ENCODE data around the gene DPYSL3. TPM values are rescaled to one million over a fixed set of nuclear protein-coding genes. Genes with fewer than 3 reads are reported as not detected.

Gene DPYSL3
- total RNA-seq, 4 donors from 2014 or later, result 31.3 to 46.0 (median 35.1) TPM

DNA sequence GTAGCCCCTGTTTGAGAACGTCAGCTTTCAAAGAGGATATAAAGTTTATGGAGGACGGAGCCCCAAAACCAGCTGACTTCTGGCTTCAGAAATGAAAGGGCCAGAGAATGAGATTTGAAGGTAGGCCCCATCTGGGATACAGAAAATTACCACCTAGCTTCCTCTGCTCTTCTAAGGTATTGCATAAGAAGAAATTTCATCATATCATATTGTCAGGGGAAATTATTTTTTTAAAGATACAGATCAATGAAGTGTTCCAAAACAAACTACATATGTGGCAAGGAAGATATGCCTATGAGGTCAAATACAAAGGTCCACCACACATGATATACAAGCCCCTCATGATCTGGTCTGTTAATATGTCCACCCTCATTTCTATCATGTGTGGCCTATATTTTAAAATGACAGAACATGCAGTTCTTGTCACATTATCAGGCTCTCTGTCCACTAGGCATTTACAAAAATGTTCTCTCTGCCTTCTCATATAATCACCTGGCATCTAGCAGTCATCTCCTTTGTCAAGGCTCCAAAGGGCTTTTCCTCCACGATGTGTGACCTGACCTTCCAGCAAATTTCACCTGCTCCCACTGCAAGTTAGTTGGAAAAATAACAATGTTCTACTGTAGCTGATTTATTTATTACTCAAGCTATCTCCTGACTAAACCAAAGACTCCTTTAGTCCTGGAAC lies 83.1 kb downstream of the DPYSL3 start:
- TF ChIP-seq, protein P1, sequence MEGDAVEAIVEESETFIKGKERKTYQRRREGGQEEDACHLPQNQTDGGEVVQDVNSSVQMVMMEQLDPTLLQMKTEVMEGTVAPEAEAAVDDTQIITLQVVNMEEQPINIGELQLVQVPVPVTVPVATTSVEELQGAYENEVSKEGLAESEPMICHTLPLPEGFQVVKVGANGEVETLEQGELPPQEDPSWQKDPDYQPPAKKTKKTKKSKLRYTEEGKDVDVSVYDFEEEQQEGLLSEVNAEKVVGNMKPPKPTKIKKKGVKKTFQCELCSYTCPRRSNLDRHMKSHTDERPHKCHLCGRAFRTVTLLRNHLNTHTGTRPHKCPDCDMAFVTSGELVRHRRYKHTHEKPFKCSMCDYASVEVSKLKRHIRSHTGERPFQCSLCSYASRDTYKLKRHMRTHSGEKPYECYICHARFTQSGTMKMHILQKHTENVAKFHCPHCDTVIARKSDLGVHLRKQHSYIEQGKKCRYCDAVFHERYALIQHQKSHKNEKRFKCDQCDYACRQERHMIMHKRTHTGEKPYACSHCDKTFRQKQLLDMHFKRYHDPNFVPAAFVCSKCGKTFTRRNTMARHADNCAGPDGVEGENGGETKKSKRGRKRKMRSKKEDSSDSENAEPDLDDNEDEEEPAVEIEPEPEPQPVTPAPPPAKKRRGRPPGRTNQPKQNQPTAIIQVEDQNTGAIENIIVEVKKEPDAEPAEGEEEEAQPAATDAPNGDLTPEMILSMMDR (IDR thresholded peaks at IDR 0.05; ENCODE audit: low read depth), result no peak

DNA sequence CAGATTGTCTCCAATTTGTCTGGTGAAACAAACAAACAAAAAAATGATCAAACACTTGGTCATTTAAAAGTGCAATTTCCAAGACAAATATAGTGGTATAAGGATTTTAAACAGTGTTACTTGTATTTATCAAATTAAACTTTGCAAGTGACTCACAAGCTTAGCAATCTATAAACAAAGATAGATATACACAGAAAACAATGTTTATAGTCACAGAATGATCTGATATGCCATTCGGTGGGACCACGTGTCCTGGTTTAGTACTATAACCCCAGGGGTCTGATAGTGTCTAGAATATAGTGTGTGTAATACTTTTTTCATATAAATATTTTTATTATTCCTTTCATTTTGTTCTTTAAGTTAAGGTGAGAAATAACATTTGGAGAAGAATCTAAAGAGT lies 91.3 kb downstream of the DPYSL3 start:
- TF ChIP-seq, protein P1 (IDR thresholded peaks at IDR 0.05; ENCODE audit: low read depth), result no peak

DNA sequence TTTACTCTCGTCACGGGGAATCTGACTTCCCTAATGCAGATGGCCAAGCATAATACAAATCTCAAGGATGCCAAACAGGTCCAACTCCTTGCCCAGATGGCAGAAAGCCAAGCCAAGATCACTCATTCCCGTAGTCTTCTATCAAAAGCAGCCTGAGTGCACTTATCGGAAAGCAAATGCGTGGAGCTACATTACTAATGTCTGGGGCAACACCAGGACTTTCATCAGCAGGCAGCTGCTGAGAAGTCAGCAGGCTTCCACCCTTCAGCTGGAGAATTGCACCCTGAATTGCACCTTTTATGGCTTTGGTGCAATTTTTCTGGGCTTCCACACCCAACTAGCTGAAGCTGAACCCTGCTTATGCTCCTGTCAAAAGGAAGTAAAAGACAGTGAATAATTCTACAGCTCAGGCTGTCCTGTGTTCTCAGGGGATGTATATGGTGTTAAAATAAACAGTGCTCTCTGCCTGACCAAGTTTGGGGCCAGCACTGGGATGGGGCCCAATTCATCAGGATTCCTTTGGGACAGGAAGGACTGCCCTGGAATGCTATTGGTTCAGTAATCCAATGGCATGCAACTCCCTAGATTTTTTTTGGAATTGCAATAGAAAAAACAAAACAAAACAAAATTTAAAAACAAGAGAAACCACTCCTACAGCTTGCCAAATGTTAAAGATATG lies 92.6 kb downstream of the DPYSL3 start:
- TF ChIP-seq, protein P1 (IDR thresholded peaks at IDR 0.05; ENCODE audit: low read depth), result no peak

DNA sequence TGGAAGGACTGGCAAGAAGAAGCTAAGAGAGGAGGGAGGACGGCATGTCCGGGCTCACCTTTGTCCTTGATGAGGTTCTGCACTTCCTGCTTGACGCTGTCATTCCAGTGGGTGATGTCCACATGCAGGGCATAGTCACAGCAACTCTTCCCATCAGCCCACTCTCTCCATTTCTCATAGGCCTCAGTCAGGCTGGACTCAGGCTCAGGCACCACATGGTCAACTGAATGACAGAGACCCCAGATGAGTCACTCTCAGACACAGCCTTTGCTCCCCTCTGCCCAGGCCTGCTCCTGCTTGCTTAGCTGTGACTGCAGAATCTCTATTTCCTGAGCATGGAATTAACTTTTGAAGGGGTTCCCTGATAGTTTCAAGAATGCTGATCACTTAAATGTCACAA lies 94.2 kb downstream of the DPYSL3 start:
- TF ChIP-seq, protein P1 (IDR thresholded peaks at IDR 0.05; ENCODE audit: low read depth), result no peak

DNA sequence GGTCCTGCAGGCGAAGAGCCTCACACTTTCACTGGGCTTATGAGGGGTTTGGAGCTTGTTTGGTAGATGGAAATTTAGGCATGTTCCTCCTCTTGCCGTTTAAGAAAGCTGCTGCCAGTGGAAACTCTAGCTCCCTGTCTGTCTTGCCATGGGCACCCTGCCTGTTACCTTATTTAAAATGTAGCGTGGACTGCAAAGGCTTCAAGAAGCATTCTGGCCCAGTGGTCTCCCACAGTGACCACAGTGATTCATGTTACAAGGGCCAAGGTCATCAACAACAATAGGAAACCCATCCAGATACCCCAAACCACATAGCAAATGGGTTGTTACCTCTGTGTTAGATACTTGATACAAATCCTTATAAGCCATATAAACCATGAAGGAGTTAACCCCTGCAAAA lies 96.6 kb downstream of the DPYSL3 start:
- TF ChIP-seq, protein P1 (IDR thresholded peaks at IDR 0.05; ENCODE audit: low read depth), result no peak

DNA sequence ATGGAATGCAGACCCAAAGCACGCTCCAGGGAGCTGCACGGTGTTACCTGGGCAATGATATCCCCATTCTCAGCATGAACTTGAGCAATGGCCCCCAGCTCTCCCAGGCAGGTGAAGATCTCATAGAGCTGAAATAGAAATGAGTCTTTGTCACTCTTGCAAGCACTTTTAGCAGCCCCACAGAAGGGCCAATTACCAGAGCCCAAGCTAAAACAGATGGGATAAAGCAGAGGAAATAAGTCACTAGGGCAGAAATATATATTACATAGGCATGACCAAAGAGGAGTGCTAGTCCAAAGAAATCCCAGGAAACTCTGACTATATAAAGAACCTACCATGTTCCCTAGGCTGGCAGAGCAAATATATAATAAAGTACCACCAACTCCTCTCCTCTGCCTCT lies 97.3 kb downstream of the DPYSL3 start:
- TF ChIP-seq, protein P1 (IDR thresholded peaks at IDR 0.05; ENCODE audit: low read depth), result no peak
